Central memory CD4-positive, alpha-beta T cell (primary cell): Measurements from ENCODE around the gene SPOCK3.
"Not testable (repeated sequence)": the region's sequence is repeated elsewhere in the genome, so short reads cannot be mapped to it uniquely, and the experiment has no call there.

Experiments
- DNase-seq: peaks from one replicate; pipeline ENCODE4 v3.0.0; 2022

SPOCK3 gene

DNA sequence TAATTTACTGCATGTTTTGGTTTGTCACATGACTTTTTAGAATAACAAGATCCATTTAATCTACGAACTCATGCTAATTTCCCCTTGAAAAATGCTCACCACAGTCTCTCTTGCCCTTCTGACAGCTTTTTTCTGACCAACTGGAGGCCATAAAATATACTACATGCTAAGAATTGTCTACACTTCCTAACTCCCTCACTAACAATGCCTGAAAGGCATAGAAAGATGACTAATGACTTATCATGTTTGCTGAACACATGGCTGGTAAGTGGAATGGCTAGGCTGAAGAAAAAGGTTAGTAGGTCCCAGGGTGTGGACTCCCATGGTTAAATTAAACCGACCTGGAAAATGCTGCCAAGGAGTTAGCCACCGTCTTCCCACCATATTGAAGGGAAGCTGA, 309.9 kb downstream of the SPOCK3 start:
- DNase-seq = no peak

DNA sequence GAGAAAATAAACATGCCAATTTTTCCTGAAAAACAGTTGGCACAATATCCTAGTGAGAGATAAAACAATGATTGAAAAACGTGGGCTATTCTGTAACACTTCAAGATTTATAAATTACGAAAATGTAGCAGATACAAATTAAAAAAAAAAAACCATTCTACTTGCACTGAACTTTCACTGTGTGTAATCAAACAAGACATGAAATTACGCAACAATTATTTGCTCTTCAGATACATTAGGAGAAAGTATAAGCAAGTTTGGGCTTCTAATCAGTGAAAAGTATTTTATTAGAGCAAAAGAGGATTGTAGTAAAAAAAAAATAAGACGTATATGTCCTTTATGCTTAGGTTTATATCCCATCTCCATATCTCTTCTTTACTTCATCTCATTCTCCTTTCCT, 320.4 kb downstream of the SPOCK3 start:
- no peak for DNase-seq

DNA sequence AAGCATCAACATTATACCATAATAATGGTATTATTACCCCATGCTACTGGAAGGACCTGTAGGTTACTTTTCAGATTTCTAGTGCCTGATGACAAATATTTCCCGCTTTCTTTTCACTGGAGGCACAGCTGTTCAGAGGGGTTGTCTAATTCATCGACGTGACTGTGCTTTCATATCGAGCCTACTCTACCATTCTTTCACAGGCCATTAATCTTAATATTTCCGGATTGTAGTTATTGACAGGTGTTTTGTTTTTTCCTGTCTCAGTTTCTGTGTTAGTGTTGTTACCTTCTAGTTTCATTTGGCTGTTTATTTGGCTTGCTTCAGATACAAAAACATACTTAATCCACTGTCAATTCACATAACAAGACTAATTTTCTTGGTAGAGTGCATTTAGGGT, 330.9 kb downstream of the SPOCK3 start:
- DNase-seq = no peak

DNA sequence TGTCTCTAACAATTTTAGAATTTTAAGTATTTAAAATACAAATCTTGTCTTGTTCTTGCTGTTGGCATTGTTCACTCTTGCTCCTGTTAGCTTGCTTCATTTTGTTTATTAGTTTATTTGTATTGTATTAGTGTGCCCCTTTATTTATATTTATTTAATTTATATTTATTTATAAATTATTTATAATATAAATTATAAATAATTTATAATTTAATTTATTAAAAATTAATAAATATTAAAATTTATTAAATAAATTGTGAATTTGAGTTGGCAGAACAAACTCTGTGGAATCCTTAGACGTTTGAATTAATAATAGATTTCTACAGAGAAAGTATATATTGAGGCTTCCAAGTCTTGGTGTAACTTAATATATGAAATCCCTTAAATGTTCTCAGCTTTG, 331.4 kb downstream of the SPOCK3 start:
- no peak for DNase-seq

DNA sequence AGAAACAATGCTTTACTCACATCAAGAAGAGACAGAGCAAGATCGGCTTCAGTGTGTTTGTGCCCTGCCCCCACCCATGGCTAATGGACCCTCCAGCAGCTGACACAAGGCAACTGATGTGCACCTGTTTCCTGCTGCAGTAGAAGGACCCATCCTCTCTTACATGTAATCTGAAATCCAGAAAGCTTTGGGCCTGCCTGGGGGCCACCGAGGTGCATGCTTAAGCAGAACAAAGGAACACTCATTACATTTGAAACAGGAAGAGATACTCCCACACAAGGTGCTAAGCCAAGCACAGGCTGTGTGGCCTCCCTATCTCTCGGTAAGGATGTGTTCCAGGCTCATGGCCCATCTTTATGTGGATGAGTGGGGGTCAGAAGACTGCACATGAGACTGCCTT, 338.0 kb downstream of the SPOCK3 start:
- no peak for DNase-seq

DNA sequence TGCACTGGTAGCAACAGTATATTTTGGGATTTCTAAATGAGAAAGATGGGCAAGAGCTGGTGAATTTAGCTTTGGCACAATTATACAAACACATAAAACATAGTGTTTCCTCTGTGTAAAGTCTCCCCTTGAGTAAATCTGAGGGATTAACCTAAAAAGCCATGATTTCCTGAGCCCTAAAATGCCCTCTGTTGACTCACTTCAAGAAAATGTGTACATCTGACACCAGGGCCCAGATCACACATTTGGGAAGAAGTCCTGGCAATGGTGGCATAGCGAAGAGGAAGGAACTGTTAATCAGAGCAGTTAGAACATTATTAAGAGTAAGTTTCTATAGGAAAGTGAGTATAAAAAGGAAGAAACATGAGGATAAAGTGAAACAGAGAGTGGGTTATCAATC, 338.5 kb downstream of the SPOCK3 start:
- DNase-seq = no peak

DNA sequence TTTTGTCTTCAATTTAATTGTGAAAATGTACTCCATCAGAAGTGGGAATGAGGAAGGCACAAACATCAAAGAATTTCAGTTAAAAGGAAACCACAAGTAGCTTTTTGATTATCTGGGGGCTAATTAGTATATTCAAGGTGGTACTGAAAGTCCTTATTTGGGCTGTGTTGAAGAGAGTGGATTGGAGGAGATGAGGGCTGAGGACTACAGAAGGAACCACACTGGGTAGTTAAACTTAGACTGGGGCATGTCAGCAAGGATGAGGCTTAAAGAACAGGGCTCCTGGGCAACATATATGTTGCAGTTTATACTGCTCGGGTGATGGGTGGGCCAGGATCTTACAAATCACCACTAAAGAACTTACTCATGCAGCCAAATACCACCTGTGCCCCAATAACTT, 346.8 kb downstream of the SPOCK3 start:
- no peak for DNase-seq

DNA sequence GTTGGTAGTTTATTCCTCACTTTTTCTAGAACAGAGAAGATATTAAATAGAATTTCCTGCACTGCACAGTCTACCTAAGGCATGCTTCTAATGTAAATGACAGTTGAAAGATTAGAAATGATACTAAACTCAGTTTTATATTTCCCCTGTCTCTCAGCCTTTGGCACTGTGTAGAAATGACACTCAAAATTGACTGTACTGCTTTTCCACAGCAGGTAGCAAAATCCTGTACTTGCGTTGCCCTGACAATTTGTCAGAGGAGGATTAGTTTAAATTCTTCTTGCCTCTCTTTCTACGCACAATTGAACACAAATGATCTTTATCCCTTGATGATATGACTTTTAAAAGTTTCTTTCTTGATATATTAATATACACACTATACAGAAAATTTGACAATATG, 347.6 kb downstream of the SPOCK3 start:
- DNase-seq = no peak

DNA sequence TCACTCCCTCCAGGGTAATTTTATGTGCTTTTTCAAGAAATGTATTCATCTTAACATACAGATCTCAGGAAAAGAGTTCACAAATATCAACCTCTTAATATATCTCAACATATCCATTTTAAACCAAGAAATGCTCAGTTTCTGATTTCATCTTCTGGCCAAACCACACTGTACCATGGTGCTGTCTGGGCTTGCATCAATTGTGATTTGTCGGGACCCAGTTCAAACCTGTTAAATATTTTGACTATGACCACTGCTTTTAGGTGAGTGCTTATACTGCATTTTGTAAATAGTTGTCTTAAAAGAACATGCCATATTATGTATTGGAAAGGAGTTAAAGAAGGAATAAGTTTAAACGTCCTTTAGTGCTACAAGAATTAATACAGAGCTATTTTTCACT, 352.1 kb downstream of the SPOCK3 start:
- no peak for DNase-seq

DNA sequence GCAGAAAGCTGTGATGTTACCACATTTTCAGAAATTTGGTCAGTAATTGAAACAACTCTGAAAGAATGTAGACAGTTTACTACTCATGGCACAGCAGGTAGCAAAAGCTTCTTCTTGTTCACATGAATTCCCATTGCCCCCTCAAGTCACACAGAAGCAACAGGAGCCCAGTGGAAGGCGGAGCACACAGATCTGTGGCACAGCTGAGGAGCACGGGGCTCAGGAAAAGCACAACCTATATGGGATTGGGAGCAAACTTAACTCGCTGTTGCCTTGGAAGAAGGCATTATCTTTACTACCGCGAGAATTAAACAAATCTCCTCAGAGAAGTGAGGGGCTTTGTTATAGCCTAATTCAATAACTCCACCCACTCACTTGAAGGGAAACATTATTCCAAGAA, 358.5 kb downstream of the SPOCK3 start:
- no peak for DNase-seq

DNA sequence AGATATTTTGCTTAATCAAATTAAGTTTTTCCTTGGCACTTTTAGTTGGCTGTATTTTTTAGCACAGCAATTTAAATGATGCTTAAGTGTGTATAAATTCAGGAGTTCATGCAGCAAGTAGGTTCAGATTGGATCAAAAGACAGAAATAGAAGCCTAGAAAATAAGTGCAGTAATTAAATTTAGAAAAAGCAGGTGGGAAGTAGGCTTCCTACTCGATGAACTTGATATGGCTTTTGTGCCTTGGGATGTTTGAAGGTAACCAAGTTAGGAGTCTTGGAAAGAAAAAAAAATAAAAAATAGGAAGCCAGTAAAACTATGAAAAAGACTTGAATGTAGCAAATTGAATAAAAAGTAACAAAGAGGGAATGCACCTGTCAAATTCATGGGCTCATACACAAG, 372.3 kb downstream of the SPOCK3 start:
- no peak for DNase-seq

DNA sequence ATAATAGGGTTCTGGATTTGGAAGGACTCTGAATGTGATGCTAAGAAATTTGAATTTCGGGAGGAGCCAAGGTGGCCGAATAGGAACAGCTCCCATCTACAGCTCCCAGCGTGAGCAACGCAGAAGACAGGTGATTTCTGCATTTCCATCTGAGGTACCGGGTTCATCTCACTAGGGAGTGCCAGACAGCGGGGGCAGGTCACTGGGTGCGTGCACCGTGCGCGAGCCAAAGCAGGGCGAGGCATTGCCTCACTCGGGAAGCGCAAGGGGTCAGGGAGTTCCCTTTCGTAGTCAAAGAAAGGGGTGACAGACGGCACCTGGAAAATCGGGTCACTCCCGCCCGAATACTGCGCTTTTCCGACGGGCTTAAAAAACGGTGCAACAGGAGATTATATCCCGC, 383.9 kb downstream of the SPOCK3 start:
- not testable (repeated sequence) for DNase-seq

DNA sequence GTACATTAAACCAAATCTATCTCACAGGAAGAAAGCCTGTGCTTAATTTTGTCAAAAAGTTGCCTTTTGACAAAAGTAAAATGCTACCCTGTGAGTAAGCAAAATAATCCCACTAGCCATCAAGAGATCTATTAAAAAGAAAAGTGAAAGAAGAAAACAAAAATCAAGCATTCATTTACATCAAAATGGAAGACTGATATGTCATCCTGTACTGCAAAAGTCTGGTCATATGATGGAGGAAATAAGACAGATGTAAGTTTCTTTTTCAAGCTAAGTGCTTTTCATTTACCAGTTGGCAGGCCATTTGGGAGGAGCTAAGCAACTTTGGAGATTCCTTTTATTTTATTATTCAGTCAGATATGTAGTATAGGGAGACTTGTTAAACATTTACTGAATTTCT, 387.4 kb downstream of the SPOCK3 start:
- no peak for DNase-seq

DNA sequence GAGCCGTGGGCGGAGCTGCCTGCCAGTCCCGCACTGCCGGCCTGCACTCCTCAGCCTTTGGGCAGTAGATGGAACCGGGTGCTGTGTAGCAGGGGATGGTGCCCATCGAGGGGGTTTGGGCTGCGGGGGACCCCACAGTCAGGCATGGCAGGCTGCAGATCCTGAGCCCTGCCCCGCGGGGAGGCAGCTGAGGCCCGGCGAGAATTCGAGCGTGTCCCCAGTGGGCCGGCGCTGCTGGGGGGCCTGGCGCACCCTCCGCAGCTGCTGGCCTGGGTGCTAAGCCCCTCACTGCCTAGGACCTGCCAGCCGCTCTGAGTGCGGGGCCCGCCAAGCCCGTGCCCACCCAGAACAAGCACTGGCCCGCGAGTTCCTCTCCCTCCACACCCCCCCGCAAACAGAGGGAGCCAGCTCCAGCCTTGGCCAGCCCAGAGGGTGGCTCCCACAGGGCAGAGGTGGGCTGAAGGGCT, 391.5 kb downstream of the SPOCK3 start:
- no peak for DNase-seq

DNA sequence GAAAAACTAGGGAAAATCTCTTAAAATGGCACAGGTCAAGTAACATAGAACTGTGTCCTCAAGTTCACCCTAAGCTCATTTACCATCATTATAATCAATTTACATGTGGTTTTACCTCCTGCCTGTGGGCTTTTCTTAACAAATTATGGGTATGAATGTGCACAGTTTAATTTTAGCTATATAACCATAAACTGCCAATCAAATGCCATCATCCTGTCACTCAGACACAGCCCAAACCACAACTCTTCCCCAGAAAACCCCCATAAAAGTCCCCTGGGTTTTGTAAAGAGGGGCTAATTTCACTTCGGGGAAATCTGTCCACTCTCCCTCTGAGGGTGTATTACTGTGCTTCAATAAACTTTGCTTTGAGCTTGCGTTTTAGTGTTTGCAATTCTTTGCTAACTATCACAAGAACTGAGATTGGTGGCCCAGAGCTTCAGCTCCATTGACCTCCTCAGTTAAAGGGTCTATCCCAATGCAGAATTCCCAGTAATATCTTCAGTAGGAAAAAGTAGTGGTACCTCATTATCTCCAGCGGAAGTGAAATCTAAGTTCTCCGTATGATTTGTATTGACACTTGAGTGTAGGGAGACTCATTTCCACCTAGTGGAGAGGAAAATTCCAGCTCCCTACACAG, 394.6 kb downstream of the SPOCK3 start:
- DNase-seq = no peak

DNA sequence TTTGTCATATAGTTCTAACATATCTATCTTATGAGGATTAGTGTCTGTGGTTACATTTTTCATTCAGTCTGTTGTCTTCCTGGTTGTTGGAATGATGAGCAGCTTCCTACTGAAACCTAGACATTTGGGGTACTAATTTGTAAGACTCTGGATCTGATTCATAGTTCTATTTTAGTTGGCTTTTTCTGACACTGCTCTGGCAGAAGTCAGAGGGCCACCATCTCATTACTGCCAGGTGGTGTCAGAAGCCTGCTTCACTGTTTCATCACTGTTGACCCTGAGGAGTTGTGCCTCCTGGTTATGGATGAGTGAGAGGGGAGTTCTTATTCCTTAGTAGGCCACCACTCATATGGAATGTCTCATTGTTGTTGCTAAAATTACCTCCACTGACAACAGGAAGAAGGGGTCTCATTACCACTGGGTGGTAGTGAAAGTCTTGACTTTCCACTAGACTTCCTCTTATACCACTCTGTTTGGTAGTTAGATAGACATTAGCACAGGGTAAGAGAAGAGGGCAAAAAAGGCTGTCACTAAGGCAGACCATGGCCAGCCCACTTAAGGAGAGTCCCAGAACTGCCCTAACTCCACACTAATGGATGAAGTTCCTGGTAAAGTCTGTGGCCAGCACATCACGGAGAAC, 395.2 kb downstream of the SPOCK3 start:
- DNase-seq = no peak

DNA sequence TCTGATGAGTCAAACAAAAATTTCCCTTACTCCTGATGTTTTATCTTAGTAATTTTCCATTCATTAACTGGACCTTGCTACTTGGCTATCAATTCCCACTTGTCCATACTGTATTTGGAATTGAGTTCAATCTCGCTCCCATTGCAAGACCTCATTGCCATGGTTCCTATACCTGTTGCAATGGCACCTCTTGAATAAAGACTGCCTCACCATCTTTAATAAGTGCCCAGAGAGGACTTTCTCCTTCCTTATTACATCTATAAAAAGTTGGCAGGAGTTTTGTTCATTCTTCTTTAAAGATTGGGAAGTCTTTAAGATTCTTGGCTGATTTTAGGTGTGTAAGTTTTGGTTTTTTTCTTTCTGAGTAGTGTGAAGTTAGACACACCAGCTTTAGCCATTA, 397.4 kb downstream of the SPOCK3 start:
- no peak for DNase-seq

DNA sequence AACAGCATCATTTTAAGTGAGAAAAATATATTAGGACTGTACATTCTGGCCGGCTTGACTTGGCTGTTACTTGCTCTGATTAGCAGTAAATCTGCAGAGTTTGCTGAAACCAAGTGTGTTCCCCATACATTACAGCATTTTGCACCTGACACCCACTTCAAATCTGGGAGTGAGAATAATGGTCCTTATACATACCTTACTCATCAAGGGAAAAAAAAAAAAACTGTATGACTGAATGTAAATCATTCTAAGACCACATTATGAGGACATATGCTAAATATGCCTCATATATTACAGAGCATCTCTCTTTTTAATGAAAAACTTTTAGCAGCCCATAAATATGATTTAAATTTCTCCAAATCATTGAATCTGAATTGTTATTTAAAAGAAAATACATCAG, 406.7 kb downstream of the SPOCK3 start:
- DNase-seq = no peak

DNA sequence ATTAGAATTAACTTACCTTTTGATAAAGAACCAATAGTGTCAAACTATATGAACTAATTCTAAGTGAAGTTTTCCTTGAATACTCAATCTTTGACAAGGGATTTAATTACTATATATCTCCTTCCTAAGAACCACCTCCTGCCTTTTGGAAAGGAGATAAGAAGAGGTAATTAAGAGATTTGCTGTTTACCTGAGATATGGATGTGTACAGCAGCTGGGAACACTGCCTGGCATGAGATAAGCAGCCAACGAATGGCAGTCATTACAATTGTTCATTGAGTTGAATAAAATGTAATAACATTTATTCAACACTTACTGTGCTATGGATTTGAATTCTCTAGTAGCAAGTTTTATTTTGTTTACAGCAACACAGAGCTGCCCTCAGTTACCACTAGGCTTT, 407.1 kb downstream of the SPOCK3 start:
- no peak for DNase-seq

DNA sequence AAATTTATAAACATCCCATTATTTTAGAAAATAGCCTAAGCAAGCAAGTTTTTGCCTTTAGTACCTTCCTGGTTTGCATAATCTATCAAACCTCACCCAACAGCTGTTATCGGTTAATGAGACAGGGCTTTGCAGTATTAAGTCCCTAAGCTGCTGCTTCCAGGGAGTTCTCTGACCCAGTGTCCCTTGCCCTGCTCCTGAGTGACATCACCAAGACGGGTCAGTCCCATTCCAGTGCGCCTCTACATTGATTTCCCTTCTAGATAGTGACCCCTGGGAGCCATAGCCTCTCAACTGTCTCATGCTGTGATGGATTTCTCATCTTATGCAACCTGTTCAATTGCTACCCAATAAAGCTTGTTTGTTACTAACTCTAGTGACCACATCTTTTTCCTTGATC, 410.4 kb downstream of the SPOCK3 start:
- no peak for DNase-seq

DNA sequence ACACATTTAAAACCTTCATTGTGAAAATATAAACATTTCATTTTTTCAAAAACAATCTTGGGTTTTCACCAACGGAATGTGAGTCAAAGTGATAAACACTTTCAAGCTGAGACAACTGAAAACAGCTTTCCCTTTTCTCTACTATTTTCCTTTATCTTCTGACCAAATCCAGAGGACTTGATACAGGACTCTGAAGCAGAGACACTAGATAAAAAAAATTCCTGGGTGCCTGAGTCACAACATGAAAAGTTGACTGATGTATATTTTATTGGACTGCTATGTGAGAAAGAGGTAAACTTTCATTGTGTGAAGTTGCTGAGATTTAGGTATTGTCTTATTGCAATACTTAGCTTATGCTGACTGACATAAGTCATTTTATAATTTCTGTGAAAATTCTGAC, 411.2 kb downstream of the SPOCK3 start:
- no peak for DNase-seq

DNA sequence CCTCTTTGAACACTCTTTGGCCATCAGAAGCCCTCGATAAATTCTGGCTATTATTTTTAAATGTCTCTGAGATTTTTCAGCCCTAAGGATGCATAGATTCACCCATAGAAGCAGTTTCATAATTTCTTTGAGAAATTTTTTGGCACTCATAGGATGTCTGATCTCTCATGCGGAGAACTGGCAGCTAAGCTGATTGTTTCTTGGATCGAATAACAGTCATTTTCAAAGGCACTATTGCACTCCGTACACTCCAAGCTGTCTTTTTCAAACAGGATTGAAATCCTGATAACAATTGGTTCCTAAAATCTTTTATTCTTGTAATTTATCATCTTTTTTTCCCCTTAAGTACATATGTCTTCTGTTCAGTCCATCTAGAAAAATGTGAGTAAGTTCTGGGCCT, 411.9 kb downstream of the SPOCK3 start:
- no peak for DNase-seq

DNA sequence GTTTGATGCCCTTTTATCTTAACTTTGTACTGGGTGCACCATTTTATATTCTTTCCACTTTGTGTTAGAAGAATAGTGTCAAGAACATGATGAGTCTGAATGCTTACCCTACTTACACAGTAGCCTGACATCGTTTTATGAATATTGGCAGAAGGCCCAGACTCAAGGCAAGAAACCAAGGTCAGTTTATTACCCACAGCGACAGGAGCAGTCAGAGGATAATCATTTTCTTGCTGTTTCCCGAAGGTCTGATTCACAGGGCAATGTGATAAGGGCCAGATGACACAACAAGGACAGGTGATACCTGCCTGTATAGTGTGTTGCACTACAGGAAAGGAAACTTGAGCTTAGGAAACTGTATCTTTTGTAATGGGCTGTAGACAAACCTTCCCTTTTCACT, 417.4 kb downstream of the SPOCK3 start:
- no peak for DNase-seq

DNA sequence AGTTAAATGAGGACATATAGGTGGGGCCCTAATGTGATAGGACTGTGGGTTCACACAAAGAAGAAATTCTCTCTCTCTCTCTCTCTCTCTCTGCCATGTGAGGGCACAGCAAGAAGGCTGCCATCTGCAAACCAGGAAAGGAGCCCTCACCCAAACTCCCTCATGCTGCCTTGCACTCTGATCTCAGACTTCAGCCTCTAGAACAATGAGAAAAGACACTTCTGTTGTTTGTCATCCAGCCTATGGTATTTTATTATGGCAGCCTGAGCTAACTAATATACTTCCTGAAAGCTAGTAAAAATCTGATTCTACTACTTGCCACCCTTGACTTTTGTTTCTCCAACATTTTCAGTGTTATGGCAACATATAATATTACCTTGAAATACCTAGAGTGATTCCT, 425.9 kb downstream of the SPOCK3 start:
- no peak for DNase-seq

DNA sequence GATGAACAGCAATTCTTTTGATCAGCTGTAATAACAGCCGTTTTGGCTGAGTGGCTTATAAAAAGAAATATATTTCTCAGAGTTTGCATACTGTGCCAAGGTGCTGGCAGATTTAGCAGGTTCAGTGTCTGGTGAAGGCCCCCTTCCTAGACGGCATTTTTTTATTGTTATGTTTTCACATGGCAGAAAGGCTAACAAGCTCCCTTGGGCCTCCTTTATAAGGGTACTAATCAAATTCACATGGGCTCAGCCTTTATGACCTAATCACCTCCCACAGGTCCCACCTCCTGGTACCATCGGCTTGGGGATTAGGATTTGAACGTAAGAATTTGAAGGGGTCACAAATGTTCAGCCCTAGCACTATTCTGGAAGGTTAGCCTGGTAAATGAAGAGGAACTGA, 431.9 kb downstream of the SPOCK3 start:
- no peak for DNase-seq
